HepG2 (cell line): Measurements from ENCODE around the gene KRTAP5-6. TPM values are rescaled to one million over a fixed set of nuclear protein-coding genes. Genes with fewer than 3 reads are reported as not detected.

ENCODE experiments used
- ATAC-seq: fragments of 200-7000 bp; cut with Tn5 transposase; 3 replicates; pipeline ENCODE4 v1.9.1; 2020; ENCODE audit warnings: mild to moderate bottlenecking, moderate library complexity
- BruUV-seq: library from RNA; stranded (reverse); fragments of 400-500 nt; replicated peaks from 2 replicates; lab custom pipeline; 2021; lab: Mats Ljungman, UMichigan
- CTCF ChIA-PET: fragments of 300-600 bp; formaldehyde crosslinking; extraction: SDS; loops from one replicate; lab custom pipeline; 2021; ENCODE audit warnings: low total read pairs, inconsistent platforms, low intra/inter-chr PET ratio; lab: Yijun Ruan, JAX
- POLR2A ChIA-PET: fragments of 350-600 bp; sonication (Branson Sonifier 250); formaldehyde crosslinking; loops from one replicate; lab custom pipeline; 2020; ENCODE audit warnings: antibody characterized with exemption, inconsistent platforms; lab: Yijun Ruan, JAX
- DNase-seq: peaks from one replicate; pipeline ENCODE4 v3.0.0-alpha.2; 2015; ENCODE audit warnings: low spot score
- FAIRE-seq: peaks from 3 replicates; lab custom pipeline; 2011; peaks lifted over from hg19 to GRCh38; lab: Jason Lieb, UNC
- H2AFZ ChIP-seq: one replicate; pipeline ENCODE4 v1.6.1; 2011; ENCODE audit warnings: low read length, inconsistent platforms
- H3K27ac ChIP-seq: fragments of 300-600 bp; 3 replicates; pipeline ENCODE4 v1.8.0; 2011; ENCODE audit warnings: mixed run types, mild to moderate bottlenecking, mixed read lengths, low read length, inconsistent platforms; ENCODE audit not compliant: insufficient read depth; ENCODE audit errors: extremely low read length
- H3K27me3 ChIP-seq, 2 experiments: fragments of 200-600 bp in 1 of 2; 2 replicates in 1 of 2; 3 replicates in 1 of 2; pipeline versions ENCODE4 v1.6.0 to v1.8.0; 2011; ENCODE audit warnings: low read length in 2 of 2, mild to moderate bottlenecking in 2 of 2, moderate library complexity in 2 of 2, inconsistent platforms in 1 of 2; ENCODE audit not compliant: insufficient read depth in 2 of 2, control insufficient read depth in 1 of 2
- H3K36me3 ChIP-seq, 2 experiments: fragments of 200-600 bp in 1 of 2; replicated peaks in 1 of 2; 2 replicates in 1 of 2; 3 replicates in 1 of 2; pipeline versions ENCODE4 v1.5.1 to v1.8.0; 2011; ENCODE audit warnings: low read length in 2 of 2, inconsistent platforms in 1 of 2; ENCODE audit not compliant: insufficient read depth in 2 of 2, control insufficient read depth in 1 of 2
- H3K4me1 ChIP-seq: 2 replicates; pipeline ENCODE4 v1.5.1; 2012; ENCODE audit warnings: low read length, inconsistent platforms; ENCODE audit not compliant: insufficient read depth
- H3K4me2 ChIP-seq: 2 replicates; pipeline ENCODE4 v1.6.0; 2011; ENCODE audit warnings: low read depth, low read length, inconsistent platforms
- H3K4me3 ChIP-seq, 3 experiments: fragments of 200-600 bp in 1 of 3; sonication (generic), shearing (Covaris generic) in 1 of 3; replicated peaks in 1 of 3; 2 replicates each; pipeline ENCODE4 v1.5.1; 2011 to 2016; ENCODE audit warnings: low read length in 3 of 3, inconsistent platforms in 2 of 3, low read depth in 2 of 3, mild to moderate bottlenecking in 2 of 3, control low read depth in 1 of 3, mixed read lengths in 1 of 3; ENCODE audit not compliant: insufficient read depth in 1 of 3
- H3K79me2 ChIP-seq: one replicate; pipeline ENCODE4 v1.6.1; 2011; ENCODE audit warnings: low read length, inconsistent platforms; ENCODE audit not compliant: insufficient read depth
- H3K9ac ChIP-seq: 2 replicates; pipeline ENCODE4 v1.6.0; 2011; ENCODE audit warnings: mild to moderate bottlenecking, low read depth, low read length, inconsistent platforms; ENCODE audit not compliant: insufficient read depth
- H3K9me3 ChIP-seq: 2 replicates; pipeline ENCODE4 v1.5.1; 2012; ENCODE audit warnings: mild to moderate bottlenecking, low read length
- H4K20me1 ChIP-seq: 2 replicates; pipeline ENCODE4 v1.6.0; 2011; ENCODE audit warnings: inconsistent platforms, mild to moderate bottlenecking, low read length, moderate library complexity; ENCODE audit not compliant: insufficient read depth
- ASH2L ChIP-seq: fragments of 300-600, 200-600 bp; sonication (generic); IDR thresholded peaks from 2 replicates; pipeline ENCODE4 v1.7.0; 2017; ENCODE audit warnings: low read depth, mild to moderate bottlenecking, moderate library complexity, mixed read lengths, low read length; ENCODE audit not compliant: insufficient read length
- ATF1 ChIP-seq: IDR thresholded peaks from 2 replicates; pipeline ENCODE4 v1.6.1; 2016; ENCODE audit warnings: mild to moderate bottlenecking, control low read depth
- CEBPG ChIP-seq: IDR thresholded peaks from 2 replicates; pipeline ENCODE4 v1.6.1; 2016
- CTCF ChIP-seq: sonication (generic); formaldehyde crosslinking; IDR thresholded peaks from 2 replicates; pipeline ENCODE4 v1.5.0; 2020; ENCODE audit warnings: mild to moderate bottlenecking, missing genetic modification reagents, moderate library complexity
- DMAP1 ChIP-seq: IDR thresholded peaks from 2 replicates; pipeline ENCODE4 v1.6.1; 2016
- ISX ChIP-seq: sonication (generic); formaldehyde crosslinking; conservative IDR thresholded peaks from 2 replicates; pipeline ENCODE4 v1.5.0; 2020; ENCODE audit warnings: missing genetic modification reagents
- KMT2A ChIP-seq: sonication (generic); formaldehyde crosslinking; IDR thresholded peaks from 2 replicates; pipeline ENCODE4 v1.4.0; 2020; ENCODE audit warnings: missing genetic modification reagents
- PATZ1 ChIP-seq: sonication (generic); formaldehyde crosslinking; IDR thresholded peaks from 2 replicates; pipeline ENCODE4 v1.4.0; 2020; ENCODE audit warnings: missing genetic modification reagents
- SMAD9 ChIP-seq: sonication (generic); formaldehyde crosslinking; IDR thresholded peaks from 2 replicates; pipeline ENCODE4 v1.5.1; 2020; ENCODE audit warnings: mild to moderate bottlenecking, missing genetic modification reagents
- ZBTB46 ChIP-seq: sonication (generic); formaldehyde crosslinking; IDR thresholded peaks from 2 replicates; pipeline ENCODE4 v1.4.0; 2020; ENCODE audit warnings: mild to moderate bottlenecking, missing genetic modification reagents, borderline replicate concordance
- ZFP37 ChIP-seq: sonication (generic); formaldehyde crosslinking; IDR thresholded peaks from 2 replicates; pipeline ENCODE4 v1.4.0; 2020; ENCODE audit warnings: missing genetic modification reagents, borderline replicate concordance
- ZNF644 ChIP-seq: IDR thresholded peaks from 2 replicates; pipeline ENCODE4 v1.6.1; 2016; ENCODE audit warnings: low read depth
- WGBS: methylation state at CpG from one replicate; pipeline ENCODE4 v1.1.6; 2017; ENCODE audit warnings: low lambda C conversion rate; 5-methylcytosine and 5-hydroxymethylcytosine counted together
- in situ Hi-C: cut with HindIII; loops from 2 replicates; pipeline ENCODE4 v1.10.0; 2017; ENCODE audit warnings: low pct_unique_long_range_greater_than_20kb; ENCODE audit not compliant: extremely low pct_ligation_motif_present
- intact Hi-C: fragments of 100-400 bp; cut with micrococcal nuclease; formaldehyde crosslinking; loops from one replicate; pipeline ENCODE4 v1.10.0; 2022; ENCODE audit not compliant: unreplicated experiment
- polyA plus RNA-seq, 8 experiments: library from polyadenylated mRNA; depleted of rRNA in 3 of 8; stranded (reverse) in 7 of 8; unstranded in 1 of 8; fragments of >200 nt; fragmentation: Illumina TruSeq in 4 of 8; extraction: Trizol in 4 of 8; gene quantifications; 2 replicates each; pipeline versions ENCODE4 v1.2.1 to v1.2.3, GENCODE V29; 2011 to 2016; ENCODE audit warnings: low read depth in 4 of 8, missing spikeins in 1 of 8, mixed read lengths in 1 of 8; ENCODE audit not compliant: insufficient read depth in 1 of 8
- total RNA-seq, 5 experiments: library from RNA; depleted of rRNA; stranded (reverse); fragments of >200 nt; fragmentation: Illumina TruSeq; extraction: Trizol; gene quantifications; 2 replicates each; pipeline ENCODE4 v1.2.3, GENCODE V29; 2016; ENCODE audit warnings: low read depth in 1 of 5
- TF ChIP-seq, protein P1 (sequence below): sonication (generic); formaldehyde crosslinking; IDR thresholded peaks from 2 replicates; pipeline ENCODE4 v1.4.0; 2020; ENCODE audit warnings: missing genetic modification reagents, borderline replicate concordance
- TF ChIP-seq, protein P2 (sequence below): sonication (generic); formaldehyde crosslinking; IDR thresholded peaks from 2 replicates; pipeline ENCODE4 v1.8.1; 2023; ENCODE audit warnings: mild to moderate bottlenecking, missing genetic modification reagents, borderline replicate concordance
- TF ChIP-seq, protein P3 (sequence below): sonication (generic); formaldehyde crosslinking; IDR thresholded peaks from 2 replicates; pipeline ENCODE4 v1.4.0; 2020; ENCODE audit warnings: missing genetic modification reagents

KRTAP5-6 gene
- total and polyA plus RNA-seq, 2 of the 13 experiments (the other 11 are each of a cell fraction or from before 2014, with no cell fraction given), result not detected

DNA sequence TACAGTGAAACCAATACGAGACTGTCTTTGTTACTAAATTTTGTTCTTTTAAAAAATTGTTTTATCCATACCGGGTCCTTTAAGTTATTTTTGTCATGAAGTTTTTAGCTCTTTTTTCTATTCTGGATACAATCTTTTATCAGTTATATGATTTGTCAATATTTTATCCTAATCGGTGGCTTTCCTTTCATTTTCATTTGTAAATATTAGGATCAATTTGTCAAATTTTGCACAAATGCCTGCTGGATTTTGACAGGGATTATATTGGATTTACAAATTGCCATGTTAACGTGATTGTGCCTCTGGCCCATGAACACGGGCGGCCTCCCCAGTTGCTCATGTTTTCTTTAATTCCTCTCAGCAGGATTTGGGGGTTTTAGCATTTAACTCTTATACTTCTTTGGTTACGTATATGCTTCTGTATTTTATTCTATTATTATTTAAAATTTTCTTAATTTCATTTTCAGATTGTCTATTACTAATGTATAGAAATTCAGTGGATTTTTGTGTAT lies 20.7 kb upstream of the KRTAP5-6 start:
- ChIA-PET POLR2A (interaction anchor here (1.0 to 7.2 kb wide), 5 partner anchors 16 to 314 kb away, joined by 3 to 141 read pairs (median 4); no protein-coding TSS in a partner anchor), CTCF (interaction anchor here (2.9 kb wide), 1 partner anchor 17 kb away, joined by 9 read pairs; no protein-coding TSS in a partner anchor)
- H3K4me2 ChIP-seq, result peak overlapping the region; percentile 2; the same call in 1 of the 2 replicates
- no peak for DNase-seq
- in situ Hi-C loops, result no loop called here
- ATAC-seq, result no peak
- H4K20me1 ChIP-seq, result no peaks in the 10 kb centered on the region
- no peak overlapping the region for H2AFZ ChIP-seq
- 23% methylated on average over 7 of the region's 7 CpGs for WGBS
- FAIRE-seq, result no peak
- H3K36me3 ChIP-seq, result no peaks in the 10 kb centered on the region
- H3K79me2 ChIP-seq, result no peaks in the 10 kb centered on the region
- peak overlapping the region; percentile 56; the same call in 1 of the 2 replicates for H3K9ac ChIP-seq
- intact Hi-C loops, result loop anchor here (2.0 kb wide), 1 partner anchor 15 kb away; no protein-coding TSS in a partner anchor
- no peaks in the 10 kb centered on the region for H3K9me3 ChIP-seq
- peak overlapping the region; percentile 95 for H3K27ac ChIP-seq
- no peak overlapping the region for H3K4me3 ChIP-seq
- no TSS peak for BruUV-seq
- peaks cover 86% of the 10 kb centered on the region for H3K4me1 ChIP-seq
- no peaks in the 10 kb centered on the region for H3K27me3 ChIP-seq
- no peak for TF ChIP-seq SMAD9 (CRISPR knock-in tag)
- TF ChIP-seq, protein P1, sequence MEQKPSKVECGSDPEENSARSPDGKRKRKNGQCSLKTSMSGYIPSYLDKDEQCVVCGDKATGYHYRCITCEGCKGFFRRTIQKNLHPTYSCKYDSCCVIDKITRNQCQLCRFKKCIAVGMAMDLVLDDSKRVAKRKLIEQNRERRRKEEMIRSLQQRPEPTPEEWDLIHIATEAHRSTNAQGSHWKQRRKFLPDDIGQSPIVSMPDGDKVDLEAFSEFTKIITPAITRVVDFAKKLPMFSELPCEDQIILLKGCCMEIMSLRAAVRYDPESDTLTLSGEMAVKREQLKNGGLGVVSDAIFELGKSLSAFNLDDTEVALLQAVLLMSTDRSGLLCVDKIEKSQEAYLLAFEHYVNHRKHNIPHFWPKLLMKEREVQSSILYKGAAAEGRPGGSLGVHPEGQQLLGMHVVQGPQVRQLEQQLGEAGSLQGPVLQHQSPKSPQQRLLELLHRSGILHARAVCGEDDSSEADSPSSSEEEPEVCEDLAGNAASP (CRISPR knock-in tag), result 0 out of 2 replicates have a peak, but pooled peaks have one; percentile 8
- TF ChIP-seq CTCF (CRISPR knock-in tag), result no peak
- TF ChIP-seq DMAP1, result no peak
- TF ChIP-seq ZFP37 (CRISPR knock-in tag), result no peak
- no peak for TF ChIP-seq PATZ1 (CRISPR knock-in tag)
- TF ChIP-seq ZBTB46 (CRISPR knock-in tag), result no peak
- TF ChIP-seq ISX, result no peak
- TF ChIP-seq ATF1 (CRISPR knock-in tag), result 0 out of 2 replicates have a peak, but pooled peaks have one; percentile 1
- TF ChIP-seq CEBPG (CRISPR knock-in tag), result no peak
- TF ChIP-seq, protein P2, sequence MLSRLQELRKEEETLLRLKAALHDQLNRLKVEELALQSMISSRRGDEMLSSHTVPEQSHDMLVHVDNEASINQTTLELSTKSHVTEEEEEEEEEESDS (CRISPR knock-in tag), result no peak
- TF ChIP-seq ASH2L, result peak; percentile 54
- TF ChIP-seq, protein P3, sequence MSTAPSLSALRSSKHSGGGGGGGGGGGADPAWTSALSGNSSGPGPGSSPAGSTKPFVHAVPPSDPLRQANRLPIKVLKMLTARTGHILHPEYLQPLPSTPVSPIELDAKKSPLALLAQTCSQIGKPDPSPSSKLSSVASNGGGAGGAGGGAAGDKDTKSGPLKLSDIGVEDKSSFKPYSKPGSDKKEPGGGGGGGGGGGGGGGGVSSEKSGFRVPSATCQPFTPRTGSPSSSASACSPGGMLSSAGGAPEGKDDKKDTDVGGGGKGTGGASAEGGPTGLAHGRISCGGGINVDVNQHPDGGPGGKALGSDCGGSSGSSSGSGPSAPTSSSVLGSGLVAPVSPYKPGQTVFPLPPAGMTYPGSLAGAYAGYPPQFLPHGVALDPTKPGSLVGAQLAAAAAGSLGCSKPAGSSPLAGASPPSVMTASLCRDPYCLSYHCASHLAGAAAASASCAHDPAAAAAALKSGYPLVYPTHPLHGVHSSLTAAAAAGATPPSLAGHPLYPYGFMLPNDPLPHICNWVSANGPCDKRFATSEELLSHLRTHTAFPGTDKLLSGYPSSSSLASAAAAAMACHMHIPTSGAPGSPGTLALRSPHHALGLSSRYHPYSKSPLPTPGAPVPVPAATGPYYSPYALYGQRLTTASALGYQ, result no peak; the same call in 1 of the 2 replicates
- no peak for TF ChIP-seq ZNF644 (CRISPR knock-in tag)
- no peak for TF ChIP-seq KMT2A (CRISPR knock-in tag)
